ENCODE data around the gene COMMD8. TPM values are rescaled to one million over a fixed set of nuclear protein-coding genes. Genes with fewer than 3 reads are reported as not detected.

The COMMD8 gene
- total RNA-seq, result 32.2 and 33.5 TPM in 2 replicates

DNA sequence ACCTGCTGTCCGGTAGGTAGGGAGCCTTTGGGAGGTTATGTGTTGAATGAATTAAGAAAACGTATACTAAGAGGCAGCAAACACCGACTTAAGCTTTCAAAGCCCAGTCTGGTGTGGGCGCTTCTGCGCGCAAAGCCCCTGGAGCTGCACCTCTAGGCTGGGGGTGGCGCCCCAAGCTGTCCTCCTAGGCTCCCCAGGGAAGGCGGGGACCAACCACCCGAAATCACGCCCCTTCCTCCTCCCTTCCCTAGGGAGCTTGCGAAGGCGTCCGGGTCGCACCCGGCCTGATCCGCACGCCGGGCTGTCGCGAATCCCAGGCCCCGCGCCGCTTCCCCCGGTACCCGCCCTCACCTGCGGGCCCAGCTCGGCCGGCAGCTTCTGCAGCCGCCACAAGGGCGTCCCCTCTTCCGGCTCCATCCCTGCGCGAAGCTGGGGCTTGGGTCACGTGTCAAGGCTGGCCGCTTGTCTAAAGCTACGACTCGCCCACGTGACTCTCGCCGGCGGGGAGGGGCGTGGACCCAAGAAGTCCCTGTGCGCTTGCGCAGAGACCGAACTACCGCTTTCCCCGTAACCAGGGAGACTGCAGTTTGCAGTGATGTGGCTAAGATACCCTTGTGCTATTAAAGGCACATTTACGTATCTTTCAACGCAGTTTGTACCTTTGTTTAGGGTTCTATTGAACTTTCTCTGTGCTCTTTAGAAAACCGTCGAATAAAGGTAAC, at the start of gene COMMD8:
Gene COMMD8, minus strand, starts transcription at position 468 of the 722 bp plus-strand sequence. Its CDS starts 51 bp downstream, at position 417.

DNA sequence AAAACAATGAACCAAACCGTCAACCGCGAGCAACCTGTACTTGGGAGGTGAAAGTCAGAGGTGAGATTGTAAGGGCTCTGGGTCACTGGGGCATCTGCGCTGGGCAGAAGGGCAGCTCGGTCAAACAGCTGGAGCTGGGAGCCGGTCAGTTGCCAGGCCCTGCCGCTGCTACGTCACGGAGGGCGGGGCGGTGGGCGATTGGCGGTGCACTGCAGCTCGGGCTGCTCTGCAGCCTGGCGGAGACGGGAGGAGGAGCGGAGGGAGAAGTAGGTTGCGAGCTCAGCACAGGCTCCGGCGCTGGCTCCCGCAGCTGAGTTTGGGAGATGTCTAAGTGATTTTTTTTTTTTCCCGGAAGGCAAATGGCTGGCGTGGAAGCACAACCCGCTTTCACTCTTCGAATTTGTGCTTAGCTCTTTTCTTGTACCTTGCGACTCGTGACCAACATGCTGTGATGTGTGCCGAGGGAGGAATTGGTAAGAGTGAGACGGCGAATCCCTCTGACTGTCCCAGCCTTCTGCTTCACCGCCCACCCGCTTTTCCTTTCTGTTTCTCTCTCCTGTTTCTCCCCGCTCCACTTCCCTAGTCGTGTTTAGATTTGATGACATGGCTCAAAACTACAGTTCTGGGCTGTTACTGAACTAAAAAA, 21.7 kb upstream of the COMMD8 start, which contains the start of gene ATP10D:
Gene ATP10D, plus strand, starts transcription at position 229 of the 646 bp plus-strand sequence. CDS start 27,266 bp downstream, outside the sequence.

Other genes starting within 250 kb of the COMMD8 start
- 24.1 and 25.7 TPM in 2 replicates for gene ATP10D, start 21.6 kb upstream of the COMMD8 start, total RNA-seq